Measurements from ENCODE around the gene HOXD11.

Gene HOXD11

GRCh38 chr2:176122683-176123410 is 15.8 kb downstream of the HOXD11 start, which contains the start of gene HOXD9:
Gene HOXD9 (plus strand): TSS chr2:176122719. CDS start chr2:176122769, 50 bp downstream.
- no peak for DNase-seq

GRCh38 chr2:176123411-176124109 is 16.5 kb downstream of the HOXD11 start:
- no peak for DNase-seq

GRCh38 chr2:176124110-176124946 is 17.2 kb downstream of the HOXD11 start:
- DNase-seq: no peak

GRCh38 chr2:176124947-176125771 is 18.1 kb downstream of the HOXD11 start:
- no peak for DNase-seq

DNA sequence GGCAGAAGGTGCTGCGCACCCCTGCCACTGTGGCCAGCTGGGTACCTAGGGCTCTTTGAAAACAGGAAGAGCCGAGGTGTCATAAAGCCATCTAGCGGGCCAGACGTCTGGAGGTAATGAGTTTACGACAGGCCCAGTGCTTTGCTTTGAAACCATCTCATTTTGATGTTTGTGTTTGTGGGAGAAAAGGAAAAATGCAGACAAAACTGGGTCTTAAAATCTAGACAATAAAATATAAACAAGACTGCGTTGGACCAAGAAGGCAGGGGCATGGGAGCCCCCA is 18.6 kb downstream of the HOXD11 start:
- no peak for DNase-seq

DNA sequence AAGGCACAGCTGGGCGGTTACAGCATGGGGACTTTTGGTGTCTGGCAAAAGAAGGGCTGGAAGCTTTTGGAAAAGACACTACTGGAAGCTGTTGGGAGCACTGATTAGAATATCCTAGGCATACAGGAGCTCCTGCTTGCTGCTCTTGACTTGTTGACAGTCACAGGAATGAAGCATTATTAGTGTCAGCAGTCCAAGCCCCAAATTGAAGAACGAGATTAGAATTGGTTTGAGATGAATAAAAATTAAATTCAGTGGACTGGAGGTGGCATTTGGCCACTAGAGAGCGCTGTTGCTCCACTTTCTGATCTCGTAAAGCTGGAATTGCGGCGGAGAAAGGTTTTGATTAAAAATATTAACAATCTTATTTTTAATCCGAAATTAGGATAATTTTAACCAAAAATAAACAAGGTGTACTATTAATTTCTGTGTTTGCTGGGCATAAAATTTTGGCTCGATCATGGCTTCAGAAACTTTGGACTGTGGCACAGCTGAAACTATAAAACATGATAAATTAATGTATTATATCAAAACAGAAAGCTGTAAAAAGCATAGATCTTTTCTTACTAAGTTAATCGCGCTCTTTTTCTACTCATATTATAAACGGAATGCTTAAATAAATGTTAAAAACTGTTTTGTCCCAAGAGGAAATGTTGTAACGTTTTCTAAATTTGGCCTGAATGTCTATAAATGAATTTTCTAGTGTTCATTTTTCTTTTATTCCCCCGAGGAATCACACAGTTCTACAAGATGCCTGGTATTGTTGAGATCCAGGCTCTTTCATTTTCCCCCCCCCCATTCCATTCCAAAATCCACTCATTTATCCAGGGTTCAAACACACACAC is 20.1 kb downstream of the HOXD11 start:
- DNase-seq: peak; percentile 56

DNA sequence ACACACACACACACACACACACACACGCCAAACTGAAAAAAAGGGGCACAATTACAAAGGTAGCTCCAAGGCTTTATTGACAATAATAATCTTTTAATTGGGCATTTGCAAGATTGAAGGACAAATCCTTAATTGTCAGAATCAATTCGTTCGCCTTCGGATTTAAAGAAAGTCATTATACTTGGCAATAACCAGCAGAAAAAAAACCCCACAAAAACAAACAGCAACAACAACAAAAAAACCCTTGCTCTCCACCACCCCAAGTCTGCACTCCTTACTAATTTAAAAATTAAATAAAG is 20.6 kb downstream of the HOXD11 start:
- DNase-seq: no peak

- no peak for DNase-seq
Observed at GRCh38 chr2:176128172-176128981, 21.3 kb downstream of the HOXD11 start.

DNA sequence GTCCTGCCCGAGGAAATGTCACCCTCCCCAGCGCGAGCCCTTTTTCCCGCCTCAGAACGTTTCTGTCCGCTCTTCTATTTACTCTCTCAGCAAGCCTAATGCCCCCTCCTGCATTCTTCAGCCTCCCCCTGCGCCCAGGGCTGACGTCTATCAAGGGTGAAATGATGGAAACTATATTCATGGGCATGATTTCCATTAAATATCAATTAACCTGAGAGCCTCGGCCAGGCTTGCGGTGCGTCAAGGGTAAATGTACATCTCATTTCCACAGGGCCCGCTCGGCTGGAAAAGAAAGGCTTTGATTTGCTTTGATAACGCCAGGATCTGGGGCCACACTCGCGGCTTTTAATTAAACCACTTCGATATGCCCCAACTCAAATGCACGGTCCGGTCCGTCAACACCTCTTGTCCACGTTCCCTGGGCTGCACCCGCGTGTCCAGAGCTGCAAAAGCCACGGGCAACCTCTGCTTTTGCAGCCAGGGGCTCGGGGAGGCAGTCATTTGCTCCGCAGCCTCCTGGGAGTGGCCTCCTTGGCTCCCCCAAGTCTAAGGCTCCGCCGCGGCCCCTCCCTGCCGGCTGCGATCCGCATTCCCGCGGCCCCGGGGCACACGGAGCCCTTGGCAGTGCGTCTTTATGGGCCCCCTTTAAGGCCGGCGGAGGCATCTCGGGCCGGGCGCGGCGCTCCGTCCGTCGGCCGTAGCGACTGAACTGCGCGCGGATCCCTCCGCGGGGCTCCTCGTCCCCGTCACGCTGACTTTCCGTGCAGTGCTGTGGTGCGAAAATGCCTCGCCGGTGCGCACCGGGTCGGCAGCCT is 22.1 kb downstream of the HOXD11 start, which contains the start of gene HOXD8:
TSS of gene HOXD8 (plus strand) at position 724 of the 815 bp plus-strand sequence. CDS start 662 bp downstream, outside the sequence.
- no peak for DNase-seq

DNA sequence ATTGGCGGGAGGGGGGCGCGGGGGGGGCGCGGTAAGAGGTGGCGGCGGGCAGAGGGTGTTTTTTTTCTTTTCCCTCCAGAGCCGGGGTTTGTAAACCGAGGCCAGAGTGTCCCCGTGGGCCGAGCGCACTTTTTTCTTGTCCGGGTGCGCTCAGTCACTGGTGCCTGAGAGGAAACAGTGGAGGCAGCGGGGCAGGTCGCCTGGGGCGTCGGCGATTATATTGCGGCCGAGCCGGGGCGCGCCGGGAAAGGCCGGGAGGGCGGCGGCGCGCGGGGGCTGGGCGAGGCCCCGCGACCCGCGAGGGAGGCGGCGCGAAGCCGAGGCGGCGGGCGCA is 22.7 kb downstream of the HOXD11 start:
- DNase-seq: no peak

- DNase-seq: no peak
Observed at GRCh38 chr2:176130147-176130956, 23.3 kb downstream of the HOXD11 start.

DNA sequence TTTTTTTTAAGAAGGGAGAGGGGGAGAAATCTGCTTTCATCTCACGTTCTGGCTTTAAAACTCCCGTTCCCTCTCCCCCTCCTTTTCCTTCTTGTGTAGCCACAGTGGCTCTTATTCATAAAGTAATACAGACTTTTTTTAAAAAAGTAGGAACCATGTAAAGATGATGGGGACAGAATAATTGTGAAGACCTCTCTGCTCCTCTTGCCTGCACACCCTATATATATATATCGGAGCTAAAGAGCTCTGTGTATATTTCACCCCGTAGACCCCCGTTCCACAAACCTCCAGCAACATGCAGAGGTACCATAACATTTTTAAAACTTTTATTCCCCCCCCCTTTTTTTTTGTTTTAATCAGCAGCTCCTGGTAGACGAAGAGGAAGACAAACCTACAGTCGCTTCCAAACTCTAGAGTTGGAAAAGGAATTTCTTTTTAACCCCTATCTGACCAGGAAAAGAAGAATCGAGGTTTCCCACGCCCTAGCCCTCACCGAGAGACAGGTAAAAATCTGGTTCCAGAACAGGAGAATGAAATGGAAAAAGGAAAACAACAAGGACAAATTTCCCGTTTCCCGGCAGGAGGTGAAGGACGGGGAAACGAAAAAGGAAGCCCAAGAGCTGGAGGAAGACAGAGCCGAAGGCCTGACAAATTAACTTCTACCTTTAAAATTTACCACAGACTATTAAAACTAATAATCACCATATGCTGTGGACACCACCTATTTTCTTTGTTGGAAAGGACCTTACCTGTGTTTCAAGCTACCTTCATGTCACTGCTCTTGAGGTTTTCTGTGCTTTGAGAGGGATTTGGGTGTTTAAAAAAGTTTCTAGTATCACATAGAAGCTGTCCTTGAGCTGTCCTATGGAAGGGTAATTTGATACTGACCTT is 24.1 kb downstream of the HOXD11 start:
- no peak for DNase-seq

DNA sequence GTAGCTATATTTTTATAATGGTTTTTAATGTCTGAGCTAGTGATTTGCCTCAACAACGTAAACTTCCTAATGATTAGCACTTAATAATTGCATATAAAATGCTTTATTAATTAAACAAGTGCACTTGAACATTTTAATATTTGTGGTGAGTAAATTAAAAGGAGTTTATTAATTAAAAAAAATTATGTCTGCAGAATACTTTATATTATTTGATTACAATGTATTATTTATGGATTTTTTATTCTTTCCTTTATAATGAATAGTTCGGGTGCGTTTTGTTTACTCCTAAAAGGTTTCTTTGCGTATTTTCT is 24.7 kb downstream of the HOXD11 start:
- DNase-seq: no peak

DNA sequence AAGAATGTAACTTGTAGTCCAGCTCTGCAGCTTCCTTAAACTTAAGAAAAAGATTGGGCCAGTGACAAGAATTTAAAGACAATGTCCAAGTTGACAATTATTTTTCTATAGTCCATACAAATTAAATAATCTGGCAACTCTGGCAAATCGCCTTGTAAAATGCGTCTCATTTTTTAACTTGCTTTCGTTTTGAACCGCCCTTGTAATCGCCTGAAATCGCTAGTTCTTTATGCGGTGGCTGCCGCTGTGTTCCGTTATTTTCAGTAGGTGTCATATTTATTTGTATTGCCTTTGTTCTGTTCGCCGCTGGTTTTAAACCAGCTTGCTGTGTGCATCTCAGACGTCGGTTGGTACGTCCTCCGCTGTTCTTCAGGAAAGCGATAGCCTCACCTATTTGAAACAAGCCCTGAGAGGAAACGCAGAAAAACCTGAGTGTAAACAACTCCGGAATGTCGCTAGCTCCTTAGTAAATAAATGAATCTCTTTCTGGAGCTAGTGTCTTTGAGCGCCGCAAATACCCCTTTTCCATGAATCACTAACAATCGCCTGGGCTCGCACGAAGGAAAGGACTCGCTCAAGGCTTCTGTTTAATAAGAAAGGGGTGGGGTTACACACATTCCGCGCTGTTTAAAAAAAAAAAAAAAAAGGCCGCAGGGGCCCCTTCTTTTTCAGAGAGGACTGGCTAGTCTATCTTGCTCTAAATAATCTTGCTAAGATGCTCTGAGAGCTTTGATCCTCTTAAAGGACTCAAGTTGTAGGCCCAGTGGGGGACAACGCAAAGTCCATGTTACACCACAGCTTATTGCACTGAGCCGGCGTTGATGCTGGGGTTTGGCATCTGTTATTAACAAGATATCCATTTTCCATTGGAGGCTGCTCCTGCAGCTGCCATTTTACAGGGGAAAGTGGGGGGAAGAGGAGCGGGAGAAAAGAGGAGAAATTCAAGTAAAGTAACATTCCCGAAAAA is 25.4 kb downstream of the HOXD11 start:
- DNase-seq: no peak

GRCh38 chr2:176133389-176133788 is 26.3 kb downstream of the HOXD11 start:
- no peak for DNase-seq

DNA sequence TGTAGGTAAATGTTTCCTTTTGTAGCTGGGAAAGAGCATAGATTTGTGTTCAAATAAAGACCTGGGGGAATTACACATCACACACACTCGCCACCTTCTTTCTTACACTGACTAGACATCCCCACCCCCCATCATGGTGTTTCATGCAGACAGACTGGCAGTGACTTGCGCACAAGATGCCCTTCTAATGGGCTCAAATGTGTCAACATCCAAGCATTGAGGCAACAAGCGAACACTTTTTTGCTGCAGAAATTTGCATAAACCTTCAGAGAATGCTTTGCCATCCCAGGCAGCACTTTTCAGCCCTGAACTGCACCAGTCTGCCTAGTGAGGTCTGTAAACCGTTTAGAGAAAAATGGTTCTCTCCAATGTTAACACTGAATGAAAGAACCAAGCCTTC is 27.0 kb downstream of the HOXD11 start:
- no peak for DNase-seq

DNA sequence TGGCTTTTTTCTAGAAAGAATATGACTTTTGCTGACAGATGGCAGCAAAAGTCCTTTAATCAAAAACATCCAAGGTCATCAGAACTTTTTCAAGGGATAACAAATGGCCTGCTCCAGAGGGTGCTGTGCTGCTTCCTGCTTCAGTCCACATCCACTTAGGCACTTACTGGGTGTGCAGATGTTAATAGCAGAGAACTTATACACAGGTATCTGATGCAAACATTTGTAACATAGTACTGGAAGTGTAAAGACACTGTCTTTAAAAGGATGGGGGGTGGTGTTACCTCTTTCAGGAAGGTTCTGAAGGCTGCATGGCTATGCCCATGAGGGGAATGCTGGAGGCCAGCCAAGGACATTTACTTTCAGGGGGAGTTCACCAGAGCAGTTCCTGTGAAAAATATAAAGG is 28.0 kb downstream of the HOXD11 start:
- DNase-seq: no peak

All from effector CD8-positive, alpha-beta T cell (primary cell).